LNCaP clone FGC (cell line): ENCODE measurements around the gene SLC39A11.
A peak's percentile ranks its signal among the peaks of the same experiment; 100 is the strongest.

Source experiments
- DNase-seq: peaks from one replicate; pipeline ENCODE4 v3.0.0-alpha.2; 2011; ENCODE audit warnings: low read depth
- H3K4me3 ChIP-seq: 2 replicates; pipeline ENCODE4 v1.5.1; 2011; ENCODE audit warnings: mild to moderate bottlenecking, low read depth, low read length, control low read depth
- CTCF ChIP-seq: IDR thresholded peaks from 2 replicates; pipeline ENCODE4 v1.5.1; 2012; ENCODE audit warnings: mild to moderate bottlenecking; ENCODE audit not compliant: control insufficient read depth, insufficient read depth; ENCODE audit errors: extremely low read depth

The SLC39A11 gene

DNA sequence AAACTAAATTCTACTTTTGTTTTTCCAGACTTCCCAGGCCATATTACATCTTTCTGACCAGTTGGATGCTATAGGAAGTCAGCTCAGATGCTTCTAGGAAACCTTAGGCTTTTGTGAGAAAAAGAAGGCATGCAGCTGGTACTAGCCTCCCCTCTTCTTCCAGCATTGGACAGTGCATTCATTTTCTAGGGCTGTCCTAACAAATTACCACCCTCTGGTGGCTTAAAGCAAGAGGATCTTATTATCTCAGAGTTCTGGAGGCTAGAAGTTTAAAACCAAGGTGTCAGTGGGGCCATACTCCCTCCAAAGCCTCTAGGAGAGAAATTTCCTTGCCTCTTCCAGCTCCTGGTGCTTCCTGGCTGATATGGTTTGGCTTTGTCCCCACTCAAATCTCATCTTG lies 467.8 kb downstream of the SLC39A11 start:
- no peak for TF ChIP-seq CTCF
- DNase-seq = no peak
- H3K4me3 ChIP-seq = no peak overlapping the region

DNA sequence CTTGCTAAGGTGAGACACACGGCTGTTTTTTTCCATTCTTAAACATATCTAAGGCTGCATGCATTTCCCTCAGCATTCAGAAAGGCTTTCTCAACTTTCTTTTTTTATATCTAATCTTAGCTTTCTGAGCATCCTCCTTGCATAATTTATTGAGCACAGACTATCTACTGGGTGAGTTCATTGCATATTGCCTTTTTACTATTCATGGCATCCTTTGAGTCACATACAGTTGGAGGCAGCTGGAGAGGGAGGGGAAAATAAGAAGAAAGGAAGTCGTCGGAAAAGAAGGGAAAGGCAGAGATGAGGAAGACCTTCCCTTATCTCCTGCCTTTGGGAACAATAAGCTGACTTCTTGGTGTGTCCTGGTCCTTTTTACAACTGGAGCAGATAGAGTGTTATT lies 468.3 kb downstream of the SLC39A11 start:
- TF ChIP-seq CTCF = no peak
- H3K4me3 ChIP-seq = no peak overlapping the region
- DNase-seq = no peak

- DNase-seq = no peak
- TF ChIP-seq CTCF = no peak
These were observed 469.6 kb downstream of the SLC39A11 start for GRCh38 chr17:72622661-72623433.

GRCh38 chr17:72619976-72620650 lies 472.4 kb downstream of the SLC39A11 start:
- no peak for TF ChIP-seq CTCF
- no peak overlapping the region for H3K4me3 ChIP-seq
- DNase-seq = no peak

More at GRCh38 chr17:72622661-72623433, 469.6 kb downstream of the SLC39A11 start:
- H3K4me3 ChIP-seq = no peak overlapping the region

DNA sequence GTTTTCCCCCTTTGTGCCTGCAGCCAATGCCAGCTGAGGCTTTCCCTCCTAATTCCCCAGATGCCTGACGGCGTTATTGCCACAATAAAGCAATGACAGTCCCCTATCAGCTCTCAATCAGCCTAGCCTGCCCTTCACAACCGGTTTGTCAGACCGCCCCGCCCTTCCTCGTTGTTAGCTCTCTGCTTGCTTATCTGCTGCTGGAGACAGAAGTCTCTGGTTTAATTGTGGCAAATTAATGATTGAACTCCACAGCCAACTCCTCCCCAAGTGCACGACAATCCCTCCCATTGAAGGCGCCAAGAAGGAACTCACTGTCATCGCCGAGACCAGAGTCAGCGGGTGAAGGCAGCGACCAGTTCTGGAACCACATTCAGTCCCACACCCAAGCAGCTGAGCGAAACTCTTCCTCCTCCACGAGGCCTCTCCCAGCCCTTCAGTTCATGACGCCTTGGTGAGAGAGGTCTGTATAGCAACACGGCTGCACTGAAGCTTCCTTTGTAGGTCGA lies 474.4 kb downstream of the SLC39A11 start:
- peak; percentile 63 for DNase-seq
- no peak for TF ChIP-seq CTCF
- H3K4me3 ChIP-seq = no peak overlapping the region

DNA sequence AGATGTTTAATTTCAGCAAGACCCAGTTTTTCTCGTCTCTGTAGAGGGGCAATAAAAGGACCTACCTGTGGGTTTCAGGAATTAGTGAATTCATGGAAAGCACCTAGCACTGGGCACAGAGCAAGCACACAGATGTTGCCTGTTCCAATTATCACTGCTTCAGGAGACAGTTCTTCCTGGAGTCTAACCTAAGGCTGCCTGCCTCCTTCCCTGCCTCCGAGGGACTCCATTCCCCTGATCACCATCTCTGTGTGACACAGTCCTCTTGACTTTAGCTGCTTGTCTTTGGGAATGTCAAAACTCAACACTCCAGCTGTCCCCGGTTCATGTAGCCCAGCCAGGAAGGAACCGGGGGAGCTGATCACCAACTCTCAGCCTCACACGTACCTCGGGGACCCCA lies 474.9 kb downstream of the SLC39A11 start:
- no peak for TF ChIP-seq CTCF
- DNase-seq = no peak
- no peak overlapping the region for H3K4me3 ChIP-seq
